GDM1 (cell line): ENCODE results near the gene KITLG.
A peak's percentile ranks its signal among the peaks of the same experiment; 100 is the strongest.
"Not testable (repeated sequence)": the region's sequence is repeated elsewhere in the genome, so short reads cannot be mapped to it uniquely, and the experiment has no call there.

ENCODE experiments used
- DNase-seq: peaks from one replicate; lab custom pipeline; 2025; lab: John Stamatoyannopoulos, UW

KITLG gene, protein sequence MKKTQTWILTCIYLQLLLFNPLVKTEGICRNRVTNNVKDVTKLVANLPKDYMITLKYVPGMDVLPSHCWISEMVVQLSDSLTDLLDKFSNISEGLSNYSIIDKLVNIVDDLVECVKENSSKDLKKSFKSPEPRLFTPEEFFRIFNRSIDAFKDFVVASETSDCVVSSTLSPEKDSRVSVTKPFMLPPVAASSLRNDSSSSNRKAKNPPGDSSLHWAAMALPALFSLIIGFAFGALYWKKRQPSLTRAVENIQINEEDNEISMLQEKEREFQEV

DNA sequence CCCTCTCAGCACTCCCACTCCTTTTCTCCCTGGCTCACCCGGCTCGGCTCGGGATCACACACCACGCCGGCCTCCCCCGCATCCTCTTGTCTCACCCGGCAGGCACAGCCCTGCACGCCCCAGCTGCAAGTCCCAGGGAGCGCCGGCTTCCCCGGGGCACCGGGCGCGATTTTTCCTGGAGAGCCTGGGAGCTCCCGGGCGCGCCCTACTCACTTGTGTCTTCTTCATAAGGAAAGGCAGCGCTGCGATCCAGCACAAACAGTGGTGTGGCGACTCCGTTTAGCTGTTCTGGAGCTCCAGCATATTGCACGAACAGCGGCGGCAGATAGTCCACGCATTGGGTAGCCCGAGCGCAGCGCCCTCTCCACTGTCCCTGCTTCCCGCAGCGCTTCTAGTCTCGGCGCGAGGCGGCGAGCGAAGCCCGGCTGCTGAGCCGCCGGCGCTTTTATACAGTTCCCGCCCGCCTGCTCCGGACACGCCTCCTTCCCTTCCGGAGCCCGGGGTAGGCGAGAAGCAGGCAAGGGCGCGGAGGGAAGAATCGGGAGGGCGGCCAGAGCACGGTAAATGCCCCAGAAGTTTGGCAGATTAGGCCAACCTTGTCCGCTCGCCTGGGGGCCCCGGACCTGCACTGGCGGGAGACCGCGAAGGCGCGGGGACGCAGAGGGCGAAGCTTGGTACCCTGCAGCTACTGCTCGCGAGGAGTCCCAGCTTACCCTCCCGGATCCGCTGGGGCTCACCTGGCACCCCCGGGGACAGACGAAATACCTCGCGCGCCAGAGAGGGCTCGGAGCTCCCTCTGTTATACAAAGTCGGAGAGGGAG, at the start of gene KITLG:
Gene KITLG, minus strand, starts transcription at position 421 of the 821 bp plus-strand sequence. Its CDS starts 193 bp downstream, at position 228.
- peak; percentile 75 for DNase-seq

DNA sequence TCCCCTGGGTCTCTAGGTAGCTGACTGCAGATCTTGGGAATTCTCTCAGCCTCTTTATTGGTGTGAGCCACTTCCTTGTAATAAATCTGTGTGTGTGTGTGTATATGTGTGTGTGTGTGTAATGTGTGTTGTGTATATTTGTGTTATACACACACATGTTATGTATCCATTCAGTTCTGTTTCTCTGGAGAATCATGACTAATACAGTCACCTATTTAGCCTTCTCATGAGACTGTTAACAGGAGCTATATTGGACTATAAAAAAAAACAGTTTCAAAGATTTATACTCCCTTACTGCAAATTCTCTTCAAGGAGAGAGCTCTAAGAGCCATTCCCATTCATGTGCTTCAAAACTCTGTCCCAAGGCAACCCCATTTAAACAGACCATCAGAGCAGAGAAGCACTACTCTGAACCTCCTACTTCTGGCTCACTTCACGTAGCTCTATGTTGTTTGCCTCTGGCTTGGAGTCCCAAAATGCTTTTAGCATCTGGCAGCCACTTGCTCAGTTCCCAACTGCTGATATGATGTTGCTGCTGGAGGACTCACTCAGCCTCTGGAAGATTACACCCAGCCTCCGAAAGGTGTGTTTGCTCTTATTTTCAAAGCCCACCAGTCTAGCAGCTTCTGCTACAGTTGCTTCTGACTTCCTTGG, 48.7 kb upstream of the KITLG start:
- DNase-seq: no peak

DNA sequence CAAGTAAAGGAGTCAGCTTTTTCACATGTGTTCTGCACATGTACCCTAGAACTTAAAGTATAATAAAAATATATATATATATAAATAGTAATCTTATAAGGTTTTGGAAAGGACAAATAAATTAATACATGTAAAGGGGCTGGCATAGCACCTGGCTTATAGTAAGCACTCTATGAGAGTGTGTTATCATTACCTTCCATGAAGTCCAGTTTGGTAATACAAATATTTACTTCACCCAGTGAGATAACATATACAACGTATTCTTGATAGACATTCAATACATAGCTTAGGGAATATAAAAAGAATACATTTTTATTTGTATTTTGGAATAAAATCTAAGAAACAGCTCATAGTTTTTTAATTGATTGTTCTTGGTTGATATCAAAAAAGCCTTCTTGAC, 47.8 kb upstream of the KITLG start:
- not testable (repeated sequence) for DNase-seq

DNA sequence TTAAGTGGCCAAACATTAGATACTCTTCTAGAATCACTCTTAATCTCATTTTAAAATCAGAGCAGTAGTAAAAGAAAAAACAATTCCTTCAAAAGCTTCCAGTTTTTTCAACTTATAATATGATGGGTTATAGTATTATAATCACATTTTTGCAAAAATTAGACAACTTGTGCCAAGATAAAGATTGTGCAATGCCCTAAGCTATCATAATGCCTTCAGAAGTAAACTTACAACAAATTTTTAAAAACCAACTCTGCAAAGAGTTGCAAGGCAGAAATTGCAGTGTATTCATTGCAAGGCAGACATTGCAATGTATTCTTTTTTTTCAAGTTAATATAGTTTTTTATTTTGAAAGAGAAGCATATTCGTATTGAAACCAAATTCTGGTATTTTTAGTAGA, 47.2 kb upstream of the KITLG start:
- DNase-seq: no peak

DNA sequence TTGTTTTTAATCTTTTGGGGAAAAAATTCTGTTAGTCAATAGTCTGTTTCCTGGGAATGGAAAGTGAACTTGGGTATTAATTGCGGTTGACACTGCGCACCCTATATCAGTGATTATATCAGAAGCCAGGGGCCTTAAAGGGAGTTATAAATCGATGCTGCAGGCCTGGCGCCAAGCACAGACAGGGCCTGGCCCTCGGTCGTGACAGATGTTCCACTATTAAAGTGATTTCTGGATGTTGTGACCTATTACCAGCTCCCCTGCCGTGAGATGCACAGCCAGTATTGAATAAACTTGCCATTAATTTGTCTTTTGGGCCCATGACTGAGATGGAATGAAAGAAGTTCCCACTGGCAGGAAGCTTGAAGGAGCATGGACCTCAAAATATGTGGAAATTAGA, 45.1 kb upstream of the KITLG start:
- no peak for DNase-seq

DNA sequence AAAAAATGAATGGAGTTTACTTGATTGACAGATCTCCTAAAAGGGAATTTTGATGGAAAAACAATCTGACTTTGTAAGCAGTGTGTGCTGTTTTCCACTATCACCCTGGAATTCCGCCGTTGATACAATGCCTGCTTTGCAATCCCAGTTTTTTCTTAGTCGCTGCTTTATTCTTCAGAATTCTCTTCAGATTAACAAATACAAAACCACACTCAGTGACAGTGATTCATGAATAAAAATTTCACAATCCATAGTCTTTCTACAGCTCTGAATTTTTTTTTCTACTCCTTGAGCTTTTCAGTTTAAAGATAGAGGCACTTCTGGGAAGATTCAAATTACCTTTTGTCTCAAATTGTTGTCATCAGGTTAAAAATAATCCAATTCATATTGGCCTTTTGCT, 44.6 kb upstream of the KITLG start:
- DNase-seq: no peak

DNA sequence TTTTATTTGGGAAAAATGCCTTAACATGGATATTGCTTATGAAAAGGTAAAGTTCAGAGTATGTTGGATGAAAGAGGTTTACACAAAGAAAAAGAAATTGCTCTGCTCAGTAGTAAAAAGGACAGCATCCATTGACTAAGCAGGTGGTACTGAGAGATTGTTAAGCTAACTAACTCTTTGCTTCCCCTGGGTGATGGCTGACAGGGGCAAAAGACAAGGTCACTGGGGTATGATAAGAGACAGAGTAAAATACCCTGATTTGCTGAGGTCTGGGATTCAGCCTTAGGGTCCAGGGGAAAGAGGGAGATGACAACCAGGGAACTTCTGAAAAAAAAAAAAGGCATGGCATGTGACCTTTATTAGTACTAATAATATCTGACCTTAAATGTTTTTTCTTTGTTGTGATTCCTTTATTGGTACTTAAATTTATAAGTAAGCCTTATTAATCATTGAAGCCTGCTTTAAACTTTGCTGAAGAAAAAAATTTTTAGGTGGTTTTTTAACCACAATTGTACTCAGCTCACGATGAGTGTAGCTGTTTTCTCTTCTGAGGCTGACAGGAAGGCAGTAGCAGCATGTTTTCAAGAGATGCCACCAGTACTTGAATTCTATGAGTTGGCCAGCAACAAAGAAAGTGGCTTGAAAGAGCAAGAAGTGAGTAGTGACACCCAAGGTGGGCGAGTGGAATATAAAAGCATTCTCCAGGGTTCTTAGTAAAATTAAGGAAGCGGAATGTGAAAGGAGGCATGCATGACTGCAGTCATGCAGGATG, 43.7 kb upstream of the KITLG start:
- no peak for DNase-seq

DNA sequence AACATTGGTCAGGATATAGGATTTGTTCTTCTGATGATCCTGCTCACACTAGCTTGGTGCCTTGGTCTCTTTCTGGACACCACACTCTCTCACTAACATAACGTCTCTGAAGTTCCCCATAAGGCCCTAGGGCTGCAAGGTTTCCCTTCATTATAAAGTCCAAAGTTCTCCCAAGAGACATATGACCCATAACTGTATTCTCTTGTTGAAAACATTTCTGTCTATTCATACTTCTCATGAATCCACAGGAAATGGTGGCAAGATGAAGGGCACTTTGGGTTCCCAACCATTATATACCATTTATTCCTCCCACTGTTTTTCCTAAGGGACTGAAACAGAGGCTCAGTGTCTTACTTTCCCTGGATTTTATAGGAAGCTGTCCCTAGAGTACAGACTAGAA, 37.1 kb upstream of the KITLG start:
- DNase-seq: no peak

DNA sequence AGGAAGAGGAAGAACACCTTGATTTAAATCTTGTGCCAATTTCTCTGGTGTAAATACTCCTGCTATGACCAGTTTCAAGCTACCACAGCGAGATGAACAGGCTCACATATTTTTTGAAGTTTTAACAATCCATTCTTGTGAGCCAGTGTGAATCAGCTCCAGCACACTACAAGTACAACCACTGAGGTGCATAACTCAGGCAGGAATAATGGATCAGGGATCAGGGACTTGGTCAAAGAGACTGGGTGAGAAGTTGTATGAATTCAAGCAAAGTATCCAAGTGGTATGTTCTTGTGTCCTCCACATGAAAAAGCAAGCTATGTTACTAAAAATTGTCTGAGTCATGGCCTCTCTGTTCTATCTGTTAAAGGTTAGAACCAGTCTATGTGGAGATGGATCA, 35.2 kb upstream of the KITLG start:
- DNase-seq: no peak

DNA sequence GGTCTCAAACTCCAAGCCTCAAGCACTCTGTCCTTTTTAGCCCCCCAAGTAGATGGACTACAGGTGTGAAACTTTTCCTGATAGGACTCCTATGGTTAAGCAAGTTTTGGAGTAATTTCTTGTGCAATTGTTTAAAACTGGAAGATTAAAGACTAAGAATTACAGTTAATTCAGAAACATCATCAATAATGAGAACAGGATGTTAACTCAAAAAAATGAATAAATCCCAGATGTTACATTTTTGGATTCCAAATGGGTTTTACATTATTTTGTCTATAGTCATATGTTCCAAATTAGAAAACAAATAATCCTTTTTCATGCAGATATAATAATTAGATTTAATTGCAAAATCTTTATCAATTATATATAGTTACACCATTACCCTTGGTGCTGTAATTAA, 24.4 kb upstream of the KITLG start:
- DNase-seq: no peak

DNA sequence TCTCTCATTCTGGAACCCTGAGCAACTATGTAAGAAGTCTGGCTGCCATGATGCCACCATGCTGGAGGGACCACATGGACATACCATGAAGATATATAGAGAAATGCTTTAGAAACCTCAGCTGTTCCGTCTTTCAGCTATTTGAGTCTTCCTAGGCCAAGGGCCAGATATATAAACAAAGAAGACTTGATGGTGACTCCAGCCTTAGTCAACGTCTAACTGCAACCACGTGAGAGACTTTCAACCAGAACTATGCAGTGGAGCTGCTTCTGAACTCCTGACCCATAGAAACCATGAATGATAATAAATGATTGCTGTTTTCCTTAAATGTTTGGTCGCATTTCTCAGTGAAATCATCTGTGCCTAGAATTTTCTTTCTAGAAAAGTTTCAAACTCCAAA, 20.0 kb upstream of the KITLG start:
- no peak for DNase-seq

DNA sequence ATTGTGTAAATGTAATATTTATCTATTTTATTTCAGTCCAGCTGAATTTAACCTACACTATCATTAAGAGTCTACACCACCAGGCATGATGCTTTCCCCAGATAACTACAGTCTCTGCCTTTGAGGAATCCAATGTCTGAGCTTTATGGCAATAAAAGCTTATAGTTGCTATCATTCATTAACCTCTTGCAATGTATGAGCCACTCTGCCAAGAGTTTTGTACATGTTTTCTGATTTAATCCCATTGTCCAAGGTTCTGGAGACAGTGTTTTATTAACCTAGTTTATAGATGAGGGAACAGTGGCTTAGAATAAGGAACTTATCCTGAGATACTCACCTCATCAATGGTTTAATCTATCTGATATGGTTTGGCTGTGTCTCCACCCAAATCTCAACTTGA, 17.1 kb upstream of the KITLG start:
- DNase-seq: no peak

DNA sequence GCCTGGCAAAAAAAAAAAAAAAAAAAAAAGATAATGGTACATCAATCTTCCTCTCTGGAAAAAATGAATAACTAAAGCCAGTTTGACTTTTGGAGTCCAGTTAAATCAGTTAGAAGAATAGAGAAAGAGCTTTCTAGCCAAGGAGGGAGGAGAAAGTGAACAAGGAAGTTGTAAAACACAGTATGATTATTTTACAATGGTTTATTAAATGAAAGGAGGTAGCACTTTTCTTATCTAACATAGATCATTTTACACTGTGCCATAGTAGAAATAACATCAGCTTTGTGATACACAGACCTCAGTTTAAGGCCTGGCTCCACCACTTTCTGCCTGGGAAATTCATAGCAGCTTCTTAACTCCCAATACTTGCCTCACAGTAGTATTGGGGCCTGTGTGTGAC, 15.4 kb upstream of the KITLG start:
- no peak for DNase-seq

DNA sequence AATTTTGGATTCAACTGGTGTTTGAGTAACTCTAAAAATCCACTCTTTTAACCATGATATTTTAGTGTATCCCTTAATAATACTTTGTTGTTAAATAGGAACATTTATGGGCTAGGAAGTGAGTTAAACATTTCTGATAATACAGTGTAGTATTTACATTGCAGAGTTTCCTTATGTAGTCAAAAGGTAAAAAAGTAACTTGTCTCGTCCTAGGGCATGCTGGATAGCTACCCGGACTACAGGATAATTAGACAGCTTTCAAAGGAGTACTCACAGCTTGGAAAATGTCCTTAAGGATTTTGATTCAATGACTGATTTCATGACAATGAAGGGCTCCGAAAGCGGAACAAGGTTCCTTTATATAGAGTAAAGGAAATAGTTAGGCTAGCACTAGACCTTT, 14.5 kb upstream of the KITLG start:
- no peak for DNase-seq

DNA sequence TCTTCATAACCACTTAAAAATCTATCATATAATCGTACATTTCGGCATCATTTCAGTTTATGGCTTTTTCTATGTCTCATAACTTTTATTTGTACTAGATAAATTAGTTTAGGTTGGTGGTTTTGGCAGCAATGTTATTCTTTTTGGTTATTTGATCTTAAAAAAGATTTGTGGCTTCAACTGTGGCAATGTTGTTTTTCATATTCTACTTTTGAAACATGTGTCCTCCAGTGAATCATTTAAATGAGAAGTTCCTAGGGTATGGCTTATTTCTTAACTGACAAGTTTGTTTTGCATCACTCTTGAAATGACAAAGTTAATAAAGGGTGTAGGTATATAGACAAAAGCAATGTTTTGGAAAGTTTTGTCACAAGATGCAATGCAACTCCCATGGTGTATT, 11.1 kb upstream of the KITLG start:
- DNase-seq: no peak

DNA sequence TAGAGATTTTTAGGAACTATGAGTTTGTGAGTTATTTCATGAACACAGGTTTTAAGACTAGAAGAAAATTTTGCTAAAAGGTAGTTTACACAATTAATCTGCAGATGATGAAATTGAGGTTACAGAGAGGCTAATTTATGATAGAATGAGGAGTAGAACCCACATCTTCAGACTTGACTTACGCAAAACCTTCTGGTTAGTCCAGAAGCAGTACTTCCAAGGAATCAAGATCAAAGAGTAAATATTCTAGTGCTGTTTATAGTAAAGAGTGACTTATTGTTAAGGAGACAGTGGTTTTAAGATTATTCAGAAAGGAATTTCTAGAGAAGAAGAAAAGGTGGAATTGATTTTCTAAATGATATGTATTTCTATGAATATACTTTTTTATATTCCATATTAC, 10.6 kb upstream of the KITLG start:
- no peak for DNase-seq

DNA sequence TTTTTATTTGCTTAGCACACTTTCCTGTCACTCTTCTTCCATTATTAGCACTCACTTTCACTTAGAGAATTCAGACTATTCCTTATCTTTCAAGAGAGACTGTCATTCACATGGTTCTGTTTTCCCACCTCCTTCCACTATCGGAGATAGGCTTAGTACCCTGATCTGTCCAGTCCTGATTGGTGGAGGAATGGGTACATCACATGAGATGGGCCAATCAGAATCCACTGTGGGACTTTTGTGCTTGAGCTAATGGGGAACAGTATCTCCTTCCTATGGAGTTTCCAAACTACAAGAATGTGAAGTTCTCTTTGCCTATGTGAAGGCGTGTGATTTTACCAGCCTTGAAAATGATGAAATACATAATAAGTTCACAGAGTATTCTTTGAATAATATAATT, 4.8 kb upstream of the KITLG start:
- DNase-seq: no peak

DNA sequence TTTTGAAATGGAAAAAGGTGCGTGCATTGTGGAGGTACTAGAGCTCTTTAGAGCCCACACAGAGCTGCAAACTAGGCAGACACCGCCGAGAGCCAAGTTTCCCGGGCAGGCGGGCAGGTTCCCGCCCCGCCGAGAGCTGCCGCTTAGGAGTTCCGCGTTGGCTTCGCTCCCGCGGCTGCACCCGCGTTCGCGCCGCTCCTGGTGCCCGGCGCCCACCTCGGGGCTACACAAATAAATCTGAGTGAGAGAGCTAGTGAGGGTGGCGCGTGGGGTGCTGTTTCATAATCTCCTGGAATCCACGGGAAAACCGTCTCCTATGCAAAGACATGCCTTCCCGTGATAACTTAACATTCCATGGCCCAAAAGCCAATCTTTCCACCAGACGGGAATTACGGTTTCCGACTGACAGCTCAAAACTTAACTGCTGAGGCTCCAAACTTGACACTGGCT, 645 bp downstream of the KITLG start:
- DNase-seq: no peak

DNA sequence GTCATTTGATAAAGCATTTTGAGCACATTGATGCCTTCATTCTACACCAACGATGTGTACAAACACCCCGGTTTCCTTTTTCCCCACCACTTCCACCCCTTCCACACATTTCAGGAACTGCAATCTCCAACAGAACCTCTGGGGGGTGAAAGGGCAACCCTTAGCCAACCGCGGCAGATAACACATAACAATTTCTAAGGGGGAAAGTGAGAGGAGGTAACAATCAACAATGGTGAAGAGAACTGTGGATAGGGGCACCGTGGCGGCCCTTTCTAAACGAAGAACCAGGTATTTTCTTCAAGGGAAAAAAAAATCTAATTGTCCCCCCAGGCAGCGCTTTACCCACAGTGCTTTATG, 1.1 kb downstream of the KITLG start:
- DNase-seq: peak; percentile 30

DNA sequence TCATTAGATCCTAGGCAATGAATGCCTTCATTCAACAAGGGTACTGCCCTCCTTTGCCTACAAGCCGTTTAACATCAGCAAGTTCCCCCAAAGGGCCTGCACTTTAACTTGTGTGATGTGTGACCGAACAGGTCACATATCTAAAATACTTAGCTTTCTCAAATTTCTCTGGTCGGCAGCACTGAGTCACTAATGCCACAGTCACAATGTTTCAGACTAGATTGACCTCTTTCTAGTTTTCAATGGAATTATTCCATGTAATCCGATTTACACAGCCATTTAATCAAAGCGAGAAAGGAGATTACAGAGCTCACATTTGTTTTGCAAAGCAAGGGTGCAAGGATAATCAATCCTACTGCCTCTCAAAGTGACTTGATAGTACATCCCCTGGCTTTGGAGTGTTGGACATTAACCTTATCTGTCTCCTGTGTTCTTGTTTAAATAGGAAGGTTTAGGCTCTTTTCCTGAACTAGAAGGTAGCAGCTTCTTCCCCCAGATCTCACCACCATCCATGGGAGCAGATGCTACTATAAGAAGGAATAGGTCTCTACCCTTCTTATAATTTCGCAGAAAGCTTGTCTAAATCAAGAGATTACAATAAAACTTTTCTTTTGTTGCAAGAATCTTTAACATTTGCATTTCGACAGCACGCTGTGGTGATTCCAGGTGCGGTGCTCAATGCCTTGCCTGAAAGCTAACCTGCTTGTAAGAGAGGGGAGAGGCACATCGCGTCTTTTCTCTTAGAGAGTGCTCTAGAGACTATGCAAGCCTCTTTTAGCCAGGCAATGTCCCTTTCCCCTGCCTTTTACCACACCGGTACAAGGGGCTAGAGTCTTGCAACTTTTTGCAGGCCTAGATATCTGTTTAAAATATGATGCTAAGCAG, 1.8 kb downstream of the KITLG start:
- no peak for DNase-seq

DNA sequence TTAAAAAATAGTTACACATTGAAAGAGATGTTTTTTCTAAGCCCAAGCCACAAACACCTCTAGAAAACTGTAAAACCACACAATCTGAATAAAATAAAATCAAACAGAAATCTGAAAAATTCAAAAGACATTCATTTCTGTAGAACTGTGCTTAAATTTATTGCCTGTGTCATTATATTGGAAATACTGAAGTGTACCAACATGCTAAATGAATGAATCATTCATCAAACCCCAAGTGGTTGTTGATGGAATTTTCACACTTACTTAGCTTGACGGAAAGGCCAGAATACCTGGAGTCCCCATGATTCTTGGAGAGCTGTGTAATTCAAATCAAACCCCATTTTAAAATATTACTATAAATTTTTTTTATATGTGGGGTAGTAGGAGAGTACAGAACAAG, 2.7 kb downstream of the KITLG start:
- no peak for DNase-seq
